PFSK-1 (cell line): ENCODE data around the gene SCGB1D4.
A peak's percentile ranks its signal among the peaks of the same experiment; 100 is the strongest.

Source experiments
- FOXP2 ChIP-seq: optimal IDR thresholded peaks from 2 replicates; pipeline ENCODE3; 2011; ENCODE audit warnings: borderline replicate concordance, control low read depth, inconsistent platforms; ENCODE audit not compliant: insufficient read depth; ENCODE audit errors: extremely low read length, extremely low read depth
- POLR2AphosphoS5 ChIP-seq: IDR thresholded peaks from 2 replicates; pipeline ENCODE4 v1.6.1; 2012; ENCODE audit warnings: low read depth, mild to moderate bottlenecking, control low read depth, low read length, moderate library complexity
- REST ChIP-seq, 2 experiments: IDR thresholded peaks; 2 replicates each; pipeline versions ENCODE4 v1.6.1 to v1.8.0; 2011 to 2012; ENCODE audit warnings: low read depth in 2 of 2, low read length in 2 of 2, control low read depth in 1 of 2, inconsistent platforms in 1 of 2, mild to moderate bottlenecking in 1 of 2, moderate library complexity in 1 of 2; ENCODE audit not compliant: insufficient read depth in 1 of 2
- SIN3A ChIP-seq: IDR thresholded peaks from 2 replicates; pipeline ENCODE4 v1.6.1; 2012; ENCODE audit warnings: mild to moderate bottlenecking, low read length, moderate library complexity, borderline replicate concordance; ENCODE audit not compliant: insufficient read depth
- TAF1 ChIP-seq: IDR thresholded peaks from 2 replicates; pipeline ENCODE4 v1.6.1; 2012; ENCODE audit warnings: low read length, control low read depth, borderline replicate concordance; ENCODE audit not compliant: insufficient read depth

SCGB1D4 gene

GRCh38 chr11:62309991-62310390, 11.1 kb upstream of the SCGB1D4 start:
- TF ChIP-seq POLR2AphosphoS5 (no peak), SIN3A (no peak), FOXP2 (no peak), REST (IDR thresholded peaks at IDR 0.05; ENCODE audit: insufficient read depth in 1 of 2, low read depth in 2 of 2, low read length in 2 of 2) (no peak), TAF1 (no peak)

- TF ChIP-seq REST (IDR thresholded peaks at IDR 0.05; ENCODE audit: insufficient read depth in 1 of 2, low read depth in 2 of 2, low read length in 2 of 2) = no peak
- TF ChIP-seq POLR2AphosphoS5 = no peak
- no peak for TF ChIP-seq FOXP2
- TF ChIP-seq SIN3A = no peak
- no peak for TF ChIP-seq TAF1
Measured at GRCh38 chr11:62307950-62308349, 9.1 kb upstream of the SCGB1D4 start.

GRCh38 chr11:62306227-62306626, 7.4 kb upstream of the SCGB1D4 start:
- TF ChIP-seq REST (IDR thresholded peaks at IDR 0.05; ENCODE audit: insufficient read depth in 1 of 2, low read depth in 2 of 2, low read length in 2 of 2) = no peak
- no peak for TF ChIP-seq POLR2AphosphoS5
- no peak for TF ChIP-seq TAF1
- no peak for TF ChIP-seq SIN3A
- TF ChIP-seq FOXP2 = no peak

GRCh38 chr11:62295504-62295903, 3.4 kb downstream of the SCGB1D4 start:
- no peak for TF ChIP-seq TAF1
- peak; percentile 80 to 93 for TF ChIP-seq REST (IDR thresholded peaks at IDR 0.05; ENCODE audit: insufficient read depth in 1 of 2, low read depth in 2 of 2, low read length in 2 of 2)

GRCh38 chr11:62280452-62280851, 18.4 kb downstream of the SCGB1D4 start:
- no peak for TF ChIP-seq TAF1
- TF ChIP-seq REST (IDR thresholded peaks at IDR 0.05; ENCODE audit: insufficient read depth in 1 of 2, low read depth in 2 of 2, low read length in 2 of 2) = no peak
- no peak for TF ChIP-seq FOXP2
- no peak for TF ChIP-seq POLR2AphosphoS5
- no peak for TF ChIP-seq SIN3A
